IMR-90 (cell line): Measurements from ENCODE around the gene PADI6. TPM values are rescaled to one million over a fixed set of nuclear protein-coding genes. Genes with fewer than 3 reads are reported as not detected.

Experiments used
- ATAC-seq: fragments of 200-7000 bp; cut with Tn5 transposase; 2 replicates; pipeline ENCODE4 v1.9.1; 2020; ENCODE audit warnings: low read depth, mild to moderate bottlenecking, moderate library complexity
- BruUV-seq: library from RNA; stranded (reverse); fragments of 400-500 nt; replicated peaks from 2 replicates; lab custom pipeline; 2021; lab: Mats Ljungman, UMichigan
- CTCF ChIA-PET: fragments of 300-600 bp; formaldehyde crosslinking; extraction: SDS; loops from one replicate; lab custom pipeline; 2021; ENCODE audit warnings: antibody characterized with exemption; lab: Yijun Ruan, JAX
- POLR2A ChIA-PET: fragments of 300-600 bp; sonication (Branson Sonifier 250); formaldehyde crosslinking; loops from one replicate; lab custom pipeline; 2022; ENCODE audit warnings: antibody characterized with exemption; ENCODE audit not compliant: unreplicated experiment; lab: Charles Lee
- DNase-seq: peaks from one replicate; pipeline ENCODE4 v3.0.0; 2013
- H2AFZ ChIP-seq: replicated peaks from 2 replicates; pipeline ENCODE3; 2013; ENCODE audit warnings: low read length, mild to moderate bottlenecking; ENCODE audit not compliant: poor library complexity
- H2AK5ac ChIP-seq: 2 replicates; pipeline ENCODE4 v1.6.1; 2013; ENCODE audit warnings: low read depth, low read length, inconsistent platforms
- H2AK9ac ChIP-seq: replicated peaks from 2 replicates; pipeline ENCODE3; 2013; ENCODE audit warnings: mild to moderate bottlenecking, low read depth, low read length, moderate library complexity; ENCODE audit not compliant: poor library complexity
- H2BK120ac ChIP-seq: 2 replicates; pipeline ENCODE4 v1.6.1; 2013; ENCODE audit warnings: low read depth, low read length, inconsistent platforms
- H2BK15ac ChIP-seq: 3 replicates; pipeline ENCODE4 v1.6.1; 2013; ENCODE audit warnings: low read depth, low read length, inconsistent platforms
- H2BK20ac ChIP-seq: 2 replicates; pipeline ENCODE4 v1.6.1; 2013; ENCODE audit warnings: low read depth, mild to moderate bottlenecking, inconsistent platforms, low read length, moderate library complexity
- H2BK5ac ChIP-seq: 2 replicates; pipeline ENCODE4 v1.6.1; 2013; ENCODE audit warnings: mild to moderate bottlenecking, low read depth, low read length, inconsistent platforms; ENCODE audit not compliant: poor library complexity, severe bottlenecking
- H3K14ac ChIP-seq: replicated peaks from 2 replicates; pipeline ENCODE4 v1.6.1; 2013; ENCODE audit warnings: low read depth, low read length, inconsistent platforms
- H3K18ac ChIP-seq: 2 replicates; pipeline ENCODE4 v1.6.1; 2013; ENCODE audit warnings: low read depth, low read length, control low read depth
- H3K23ac ChIP-seq: 2 replicates; pipeline ENCODE4 v1.6.1; 2013; ENCODE audit warnings: low read depth, low read length, inconsistent platforms
- H3K27ac ChIP-seq: 2 replicates; pipeline ENCODE4 v1.5.1; 2013; ENCODE audit warnings: mild to moderate bottlenecking, control low read depth, low read length; ENCODE audit not compliant: insufficient read depth
- H3K27me3 ChIP-seq: 2 replicates; pipeline ENCODE4 v1.6.1; 2013; ENCODE audit warnings: low read length; ENCODE audit not compliant: control insufficient read depth, insufficient read depth
- H3K36me3 ChIP-seq: 2 replicates; pipeline ENCODE4 v1.6.1; 2013; ENCODE audit warnings: low read length, mixed read lengths; ENCODE audit not compliant: control insufficient read depth, insufficient read depth
- H3K4ac ChIP-seq: 2 replicates; pipeline ENCODE4 v1.6.1; 2013; ENCODE audit warnings: low read depth, low read length, inconsistent platforms
- H3K4me1 ChIP-seq: 2 replicates; pipeline ENCODE4 v1.6.1; 2013; ENCODE audit warnings: low read length, mixed read lengths; ENCODE audit not compliant: control insufficient read depth, insufficient read depth
- H3K4me2 ChIP-seq: 2 replicates; pipeline ENCODE4 v1.6.1; 2013; ENCODE audit warnings: low read depth, mild to moderate bottlenecking, control low read depth, low read length, moderate library complexity
- H3K4me3 ChIP-seq: 2 replicates; pipeline ENCODE4 v1.5.1; 2013; ENCODE audit warnings: low read depth, mild to moderate bottlenecking, control low read depth, low read length, moderate library complexity; ENCODE audit not compliant: insufficient read depth
- H3K56ac ChIP-seq: 2 replicates; pipeline ENCODE4 v1.6.1; 2013; ENCODE audit warnings: low read length, inconsistent platforms; ENCODE audit not compliant: insufficient read depth; ENCODE audit errors: extremely low read depth
- H3K79me1 ChIP-seq, 2 experiments: 2 replicates each; pipeline ENCODE4 v1.6.1; 2013; ENCODE audit warnings: low read length in 2 of 2, inconsistent platforms in 1 of 2, low read depth in 1 of 2
- H3K9ac ChIP-seq: 2 replicates; pipeline ENCODE4 v1.6.1; 2013; ENCODE audit warnings: low read depth, low read length, control low read depth
- H3K9me1 ChIP-seq: 2 replicates; pipeline ENCODE4 v1.6.1; 2013; ENCODE audit warnings: low read length, inconsistent platforms; ENCODE audit not compliant: insufficient read depth
- H3K9me3 ChIP-seq: 2 replicates; pipeline ENCODE4 v1.6.1; 2013; ENCODE audit warnings: low read length; ENCODE audit not compliant: control insufficient read depth, insufficient read depth
- H4K20me1 ChIP-seq: 2 replicates; pipeline ENCODE4 v1.6.1; 2013; ENCODE audit warnings: low read length, inconsistent platforms; ENCODE audit not compliant: insufficient read depth
- H4K5ac ChIP-seq: 2 replicates; pipeline ENCODE4 v1.6.1; 2013; ENCODE audit warnings: mild to moderate bottlenecking, low read depth, low read length, control low read depth
- H4K8ac ChIP-seq, 2 experiments: 2 replicates each; pipeline ENCODE4 v1.6.1; 2013; ENCODE audit warnings: low read depth in 2 of 2, low read length in 2 of 2, control low read depth in 1 of 2, inconsistent platforms in 1 of 2
- H4K91ac ChIP-seq: 2 replicates; pipeline ENCODE4 v1.6.1; 2013; ENCODE audit warnings: low read depth, low read length, inconsistent platforms; ENCODE audit not compliant: insufficient read depth
- ELK1 ChIP-seq: fragments of 150-350 bp; IDR thresholded peaks from 2 replicates; pipeline ENCODE4 v1.6.1; 2016; ENCODE audit warnings: low read depth, mild to moderate bottlenecking, low read length, moderate library complexity, borderline replicate concordance
- FOS ChIP-seq: fragments of 150-350 bp; IDR thresholded peaks from 2 replicates; pipeline ENCODE4 v1.6.1; 2016; ENCODE audit warnings: low read depth, low read length
- MAFK ChIP-seq: IDR thresholded peaks from 2 replicates; pipeline ENCODE4 v1.6.1; 2012; ENCODE audit warnings: low read depth, low read length, improper control_type of control experiment
- MXI1 ChIP-seq: IDR thresholded peaks from 2 replicates; pipeline ENCODE4 v1.6.1; 2012; ENCODE audit warnings: low read depth, mild to moderate bottlenecking, low read length, moderate library complexity, borderline replicate concordance
- RAD21 ChIP-seq: IDR thresholded peaks from 2 replicates; pipeline ENCODE4 v1.6.1; 2012; ENCODE audit warnings: low read length, improper control_type of control experiment
- RCOR1 ChIP-seq: IDR thresholded peaks from 2 replicates; pipeline ENCODE4 v1.6.1; 2012; ENCODE audit warnings: mild to moderate bottlenecking, low read length, improper control_type of control experiment; ENCODE audit not compliant: insufficient replicate concordance
- RFX5 ChIP-seq: IDR thresholded peaks from 2 replicates; pipeline ENCODE4 v1.8.0; 2012; ENCODE audit warnings: low read depth, mild to moderate bottlenecking, low read length, moderate library complexity
- WGBS, 2 experiments: methylation state at CpG; one replicate each; pipeline versions ENCODE4 v1.1.5 to v1.1.7; 2013; ENCODE audit warnings: missing lambda C conversion rate in 2 of 2; ENCODE audit not compliant: insufficient read length in 1 of 2; ENCODE audit errors: extremely low coverage in 2 of 2; 5-methylcytosine and 5-hydroxymethylcytosine counted together
- dilution Hi-C: fragments of 300-500 bp; cut with HindIII; formaldehyde crosslinking; loops from one replicate; pipeline ENCODE4 v1.14.3; 2018; ENCODE audit warnings: low sequenced_read_pairs; ENCODE audit not compliant: unreplicated experiment
- in situ Hi-C: fragments of 300-500 bp; cut with MboI; formaldehyde crosslinking; loops from 3 replicates; pipeline ENCODE4 v1.14.3; 2019; ENCODE audit warnings: low sequenced_read_pairs, inconsistent platforms, mixed read lengths
- intact Hi-C: fragments of 100-400 bp; cut with micrococcal nuclease; formaldehyde crosslinking; loops from 2 replicates; pipeline ENCODE4 v1.10.0; 2022
- polyA plus RNA-seq, 3 experiments: library from polyadenylated mRNA; depleted of rRNA; stranded (reverse); fragments of >200 nt; gene quantifications; 2 replicates each; pipeline ENCODE4 v1.2.3, GENCODE V29; 2012; ENCODE audit warnings: low replicate concordance in 1 of 3
- total RNA-seq: library from RNA; depleted of rRNA; stranded (reverse); fragments of >200 nt; gene quantifications from 2 replicates; pipeline ENCODE4 v1.2.3, GENCODE V29; 2012

PADI6 gene
- total and polyA plus RNA-seq, 2 of the 4 experiments (the other 2 are of a cell fraction): not detected

GRCh38 chr1:17400725-17401341, 28.8 kb downstream of the PADI6 start:
- Histone ChIP-seq H2AK9ac (no peak overlapping the region), H3K9me3 (no peaks in the 10 kb centered on the region), H3K27me3 (peaks cover 6% of the 10 kb centered on the region; the same call in 1 of the 2 replicates), H3K14ac (no peak overlapping the region), H3K4ac (no peak overlapping the region), H2BK20ac (no peak overlapping the region), H3K4me2 (no peak overlapping the region), H4K20me1 (peaks cover 3% of the 10 kb centered on the region; the same call in 1 of the 2 replicates), H3K56ac (no peak overlapping the region), H2BK120ac (no peak overlapping the region), H2AK5ac (no peak overlapping the region), H3K79me1 (no peaks in the 10 kb centered on the region), H4K5ac (no peak overlapping the region), H3K23ac (no peak overlapping the region), H2BK15ac (no peak overlapping the region), H3K4me3 (no peak overlapping the region), H3K9ac (no peak overlapping the region), H3K18ac (no peak overlapping the region), H4K8ac (no peak overlapping the region), H3K9me1 (no peaks in the 10 kb centered on the region; the same call in 1 of the 2 replicates), H3K36me3 (no peaks in the 10 kb centered on the region), H4K91ac (no peak overlapping the region), H3K4me1 (peaks cover 2% of the 10 kb centered on the region; the same call in 1 of the 2 replicates), H2BK5ac (no peak overlapping the region), H3K27ac (no peak overlapping the region), H2AFZ (no peak overlapping the region)
- no peak for DNase-seq
- intact Hi-C loops: no loop called here
- CTCF ChIA-PET: interaction anchor here (0.8 kb wide), 1 partner anchor 9 kb away, joined by 3 read pairs; no protein-coding TSS in a partner anchor
- no peak for ATAC-seq
- WGBS, 2 experiments: 68% methylated on average over 8 of the region's 11 CpGs; no CpG with 5 or more reads in 1 of the 2 experiments
- TF ChIP-seq ELK1 (no peak), FOS (no peak), RCOR1 (no peak), RFX5 (no peak), MAFK (no peak), RAD21 (no peak), MXI1 (no peak)
- BruUV-seq: no TSS peak
- dilution Hi-C loops: no loop called here
- POLR2A ChIA-PET: no interaction called here
- in situ Hi-C loops: no loop called here
